Stimulated activated CD8-positive, alpha-beta memory T cell treated with anti-CD3 and anti-CD28 coated beads, Interleukin-4, amount 100 ng/mL, for 4 hours (primary cell): ENCODE measurements around the gene ITK.

Source experiments
- DNase-seq, 2 donors: peaks; one replicate each; pipeline ENCODE4 v3.0.0-alpha.2; 2020; ENCODE audit warnings: low read depth in 2 of 2, low spot score in 1 of 2

The ITK gene

GRCh38 chr5:157303667-157304327, 123.2 kb downstream of the ITK start:
- DNase-seq: no peak
